Cardiac muscle cell (in vitro differentiated cells and primary cell): ENCODE measurements around the gene EP400. TPM values are rescaled to one million over a fixed set of nuclear protein-coding genes. Genes with fewer than 3 reads are reported as not detected.

Experiments used
- DNase-seq, 2 donors: peaks; one replicate each; pipeline versions ENCODE4 v3.0.0 to v3.0.0-alpha.2; 2010 to 2017; ENCODE audit warnings: low read depth in 1 of 2, low spot score in 1 of 2
- H3K27ac ChIP-seq: fragments of 200-600 bp; sonication (generic); 2 replicates; pipeline ENCODE4 v1.5.1; 2016
- H3K27me3 ChIP-seq: fragments of 200-600 bp; sonication (generic); 2 replicates; pipeline ENCODE4 v1.6.0; 2016; ENCODE audit warnings: control low read depth
- H3K36me3 ChIP-seq: fragments of 200-600 bp; sonication (generic); 2 replicates; pipeline ENCODE4 v1.5.1; 2016; ENCODE audit warnings: control low read depth
- H3K4me1 ChIP-seq: fragments of 200-600 bp; sonication (generic); 2 replicates; pipeline ENCODE4 v1.8.1; 2017; ENCODE audit warnings: low read depth, mild to moderate bottlenecking, mixed run types
- H3K4me3 ChIP-seq: fragments of 200-600 bp; sonication (generic); 2 replicates; pipeline ENCODE4 v1.5.1; 2016; ENCODE audit warnings: mild to moderate bottlenecking
- H3K9me3 ChIP-seq: fragments of 200-600 bp; sonication (generic); 2 replicates; pipeline ENCODE4 v1.5.1; 2017; ENCODE audit warnings: low read depth, mild to moderate bottlenecking, control low read depth
- CTCF ChIP-seq: IDR thresholded peaks from 2 replicates; pipeline ENCODE4 v1.5.1; 2012; ENCODE audit warnings: low read depth, mild to moderate bottlenecking, low read length
- polyA plus RNA-seq: library from polyadenylated mRNA; unstranded; fragments of >200 nt; fragmentation: Nextera tagmentation; extraction: Ambion mirVana; gene quantifications from 2 replicates; pipeline ENCODE4 v1.2.1, GENCODE V29; 2016
- total RNA-seq: library from RNA; depleted of rRNA; stranded (reverse); fragments of >200 nt; gene quantifications from 2 replicates; pipeline ENCODE4 v1.2.3, GENCODE V29; 2016

EP400 gene
- total and polyA plus RNA-seq, 2 experiments from 2014 or later, result 14.6 to 28.4 TPM

GRCh38 chr12:131922772-131923171 is 27.0 kb upstream of the EP400 start:
- DNase-seq, result no peak
- no peak for TF ChIP-seq CTCF
- H3K27ac ChIP-seq, result no peak overlapping the region

GRCh38 chr12:131923260-131923659 is 26.5 kb upstream of the EP400 start:
- TF ChIP-seq CTCF, result no peak
- Histone ChIP-seq H3K4me3 (no peak overlapping the region), H3K4me1 (no peaks in the 10 kb centered on the region), H3K36me3 (peaks cover 5% of the 10 kb centered on the region), H3K9me3 (no peaks in the 10 kb centered on the region), H3K27me3 (no peaks in the 10 kb centered on the region), H3K27ac (no peak overlapping the region)
- no peak for DNase-seq

More at GRCh38 chr12:131922772-131923171, 27.0 kb upstream of the EP400 start:
- no peaks in the 10 kb centered on the region for H3K9me3 ChIP-seq
- no peaks in the 10 kb centered on the region for H3K4me1 ChIP-seq
- no peak overlapping the region for H3K4me3 ChIP-seq
- H3K27me3 ChIP-seq, result no peaks in the 10 kb centered on the region
- H3K36me3 ChIP-seq, result peaks cover 5% of the 10 kb centered on the region

GRCh38 chr12:131927110-131928079 is 22.3 kb upstream of the EP400 start:
- Histone ChIP-seq H3K36me3 (peaks cover 2% of the 10 kb centered on the region), H3K4me1 (no peaks in the 10 kb centered on the region), H3K27ac (no peak overlapping the region), H3K4me3 (no peak overlapping the region), H3K9me3 (no peaks in the 10 kb centered on the region), H3K27me3 (no peaks in the 10 kb centered on the region)
- DNase-seq, result no peak
- TF ChIP-seq CTCF, result no peak

GRCh38 chr12:131928080-131928710 is 21.5 kb upstream of the EP400 start:
- peaks cover 4% of the 10 kb centered on the region for H3K36me3 ChIP-seq
- peak; percentile 9 to 43 for DNase-seq
- TF ChIP-seq CTCF, result no peak
- no peaks in the 10 kb centered on the region for H3K4me1 ChIP-seq
- no peaks in the 10 kb centered on the region for H3K9me3 ChIP-seq
- no peak overlapping the region for H3K27ac ChIP-seq
- H3K27me3 ChIP-seq, result no peaks in the 10 kb centered on the region
- H3K4me3 ChIP-seq, result peak overlapping the region; percentile 88

GRCh38 chr12:131928711-131929580 is 20.8 kb upstream of the EP400 start, which contains the start of gene PUS1:
TSS of gene PUS1 (plus strand) at chr12:131929276. CDS start at chr12:131929723, 447 bp downstream.
- peaks cover 8% of the 10 kb centered on the region for H3K36me3 ChIP-seq

More at GRCh38 chr12:131928711-131929580, 20.8 kb upstream of the EP400 start, which contains the start of gene PUS1:
- Histone ChIP-seq H3K4me1 (no peaks in the 10 kb centered on the region), H3K4me3 (peak within 1 kb of the TSS; percentile 88), H3K27me3 (no peaks in the 10 kb centered on the region), H3K9me3 (no peaks in the 10 kb centered on the region), H3K27ac (no peak within 1 kb of the TSS)
- TF ChIP-seq CTCF, result no peak
- DNase-seq, result peak; percentile 96
